HG03097 (cell line): Measurements from ENCODE around the gene H3-3A.

Experiments used
- ATAC-seq: cut with Tn5 transposase; IDR thresholded peaks from one replicate; pipeline ENCODE4 v1.9.1; 2021; ENCODE audit not compliant: unreplicated experiment, low FRiP score

H3-3A gene

GRCh38 chr1:226110249-226111097 is 48.0 kb downstream of the H3-3A start:
- ATAC-seq: peak; percentile 72

DNA sequence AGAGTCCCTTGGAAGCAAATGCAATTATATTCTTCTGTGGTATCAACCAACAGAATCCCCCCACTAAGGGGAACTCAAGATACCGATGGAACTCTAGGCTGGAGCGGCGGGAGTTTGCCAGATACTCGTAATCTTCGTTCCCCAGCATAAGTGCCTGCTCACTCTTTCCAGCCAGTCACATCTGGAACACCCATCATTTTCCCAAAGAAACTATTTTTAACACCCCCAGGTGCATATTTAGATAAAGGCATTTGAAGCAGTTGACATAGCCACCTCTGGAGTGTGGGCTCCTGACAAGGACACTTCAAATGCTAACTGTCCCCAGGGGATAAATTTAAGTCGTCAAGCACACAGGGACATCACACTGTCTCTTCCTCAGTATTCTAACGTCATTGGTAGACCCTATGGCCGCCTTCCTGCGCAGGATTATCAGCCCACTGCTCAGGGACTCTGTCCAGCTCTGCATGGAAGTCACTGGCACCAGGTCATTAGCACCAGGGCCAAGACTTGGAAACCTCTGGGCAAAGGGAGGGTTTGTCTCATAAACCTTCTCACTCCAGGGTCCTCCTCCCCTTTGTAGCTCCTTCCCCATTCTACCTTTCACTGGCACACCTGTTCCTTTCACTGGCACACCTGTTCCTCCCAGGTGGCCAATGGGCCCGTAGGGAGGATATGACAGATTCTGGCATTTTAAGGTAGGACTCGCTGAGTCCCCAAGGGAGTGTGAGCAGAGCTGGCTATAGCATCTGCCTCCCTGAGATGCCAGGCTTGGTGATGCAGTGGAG is 48.8 kb downstream of the H3-3A start:
- no peak for ATAC-seq

DNA sequence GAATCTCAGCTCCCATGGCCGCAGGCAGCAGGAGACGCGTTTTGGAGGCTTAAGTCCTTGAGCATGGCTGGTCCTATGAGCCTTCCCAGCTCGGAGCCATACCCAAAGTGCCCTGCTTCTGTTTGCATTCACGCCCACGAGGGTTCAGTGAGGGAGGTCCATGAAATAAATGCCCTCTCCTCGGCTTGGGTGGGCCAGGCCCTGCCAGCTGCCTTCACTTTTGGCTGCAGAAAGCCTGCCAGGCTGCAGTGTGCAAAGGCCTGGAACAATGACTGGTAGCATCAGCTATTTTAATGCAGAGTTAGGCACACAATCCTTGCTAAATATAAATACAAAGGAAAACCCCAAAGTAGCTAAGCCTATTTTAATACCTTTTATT is 49.4 kb downstream of the H3-3A start:
- no peak for ATAC-seq

GRCh38 chr1:226112626-226113025 is 50.1 kb downstream of the H3-3A start:
- ATAC-seq: no peak

DNA sequence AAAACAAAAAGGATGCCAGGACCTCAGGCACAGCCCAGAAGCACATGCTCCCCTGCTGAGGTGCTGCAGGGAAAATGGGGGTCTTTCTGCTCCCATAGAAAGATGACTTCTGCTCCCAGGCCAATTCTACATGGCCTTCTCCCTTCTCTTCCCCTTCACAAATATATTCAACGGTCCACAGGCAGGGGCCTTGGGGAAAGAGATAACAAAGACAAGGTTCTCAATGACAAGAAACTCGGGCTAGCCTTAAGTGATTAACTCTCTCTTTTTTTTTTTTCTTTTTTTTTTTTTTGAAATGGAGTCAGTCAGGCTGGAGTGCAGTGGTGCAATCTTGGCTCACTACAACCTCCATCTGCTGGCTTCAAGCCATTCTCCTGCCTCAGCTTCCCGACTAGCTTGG is 54.2 kb downstream of the H3-3A start:
- no peak for ATAC-seq

DNA sequence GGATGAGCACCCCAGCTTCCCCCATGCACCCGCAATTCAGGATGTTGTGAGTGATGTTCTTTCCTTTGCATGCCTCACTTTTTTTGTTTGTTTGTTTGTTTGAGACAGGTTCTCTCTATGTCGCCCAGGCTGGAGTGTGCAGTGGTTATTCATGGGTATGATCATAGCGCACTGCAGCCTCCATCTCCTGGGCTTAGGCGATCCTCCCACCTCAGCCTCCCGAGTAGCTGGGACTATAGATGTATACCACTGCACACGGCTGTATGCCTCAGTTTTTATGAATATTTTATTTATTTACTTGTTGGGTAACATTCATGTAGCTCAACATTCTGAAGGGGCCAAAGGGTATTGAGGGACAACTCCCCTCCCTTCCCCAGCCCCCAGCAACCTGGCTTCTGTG is 54.8 kb downstream of the H3-3A start:
- ATAC-seq: no peak

- ATAC-seq: no peak
These were observed 55.8 kb downstream of the H3-3A start for GRCh38 chr1:226118357-226118756.

GRCh38 chr1:226119169-226119568 is 56.7 kb downstream of the H3-3A start:
- no peak for ATAC-seq

DNA sequence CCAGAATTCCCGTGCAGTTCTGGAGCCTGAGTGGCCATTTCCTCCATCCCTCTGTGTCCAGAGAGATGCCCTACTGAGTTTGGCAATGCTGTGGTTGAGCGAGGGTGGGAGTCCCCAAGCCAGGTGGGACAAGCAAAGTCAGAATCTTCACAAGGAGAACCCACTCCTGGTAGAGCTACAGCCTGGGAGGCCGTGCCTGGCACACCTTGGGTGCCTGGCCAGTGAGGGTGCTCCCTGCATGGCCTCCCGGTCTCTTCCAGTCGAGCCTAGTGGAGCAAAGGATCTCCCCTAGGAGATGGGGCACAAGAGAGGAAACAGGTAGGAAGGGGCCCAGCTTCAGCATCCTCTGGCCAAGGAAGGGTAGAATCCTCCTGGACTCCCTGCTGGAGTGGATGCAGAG is 57.9 kb downstream of the H3-3A start:
- no peak for ATAC-seq

- no peak for ATAC-seq
These were observed 58.6 kb downstream of the H3-3A start for GRCh38 chr1:226121049-226121586.
